HepG2 (cell line): ENCODE measurements around the gene DPEP1. TPM values are rescaled to one million over a fixed set of nuclear protein-coding genes. Genes with fewer than 3 reads are reported as not detected.

Experiments
- ATAD3A ChIP-seq: sonication (generic); formaldehyde crosslinking; IDR thresholded peaks from 2 replicates; pipeline ENCODE4 v1.4.0; 2020; ENCODE audit warnings: missing genetic modification reagents
- DBP ChIP-seq: sonication (generic); formaldehyde crosslinking; IDR thresholded peaks from 2 replicates; pipeline ENCODE4 v1.4.0; 2020; ENCODE audit warnings: missing genetic modification reagents; ENCODE audit errors: not compliant biosample characterization
- DZIP1 ChIP-seq: sonication (generic); formaldehyde crosslinking; IDR thresholded peaks from 2 replicates; pipeline ENCODE4 v1.5.0; 2020; ENCODE audit warnings: mild to moderate bottlenecking, missing genetic modification reagents
- ELF4 ChIP-seq: sonication (generic); formaldehyde crosslinking; IDR thresholded peaks from 2 replicates; pipeline ENCODE4 v1.5.0; 2020; ENCODE audit warnings: missing genetic modification reagents, mild to moderate bottlenecking, moderate library complexity, borderline replicate concordance
- ESRRA ChIP-seq: sonication (generic); formaldehyde crosslinking; IDR thresholded peaks from 2 replicates; pipeline ENCODE4 v1.5.1; 2020; ENCODE audit warnings: mild to moderate bottlenecking, low read depth, missing genetic modification reagents
- FLYWCH1 ChIP-seq: sonication (generic); formaldehyde crosslinking; IDR thresholded peaks from 2 replicates; pipeline ENCODE4 v1.8.1; 2023; ENCODE audit warnings: mild to moderate bottlenecking, missing genetic modification reagents
- GZF1 ChIP-seq: sonication (generic); formaldehyde crosslinking; IDR thresholded peaks from 2 replicates; pipeline ENCODE4 v1.5.1; 2020; ENCODE audit warnings: mild to moderate bottlenecking, missing genetic modification reagents
- JDP2 ChIP-seq: sonication (generic); formaldehyde crosslinking; IDR thresholded peaks from 2 replicates; pipeline ENCODE4 v1.8.1; 2022; ENCODE audit warnings: missing genetic modification reagents, borderline replicate concordance
- KAT2B ChIP-seq: fragments of 150-350 bp; IDR thresholded peaks from 2 replicates; pipeline ENCODE4 v1.6.1; 2014; ENCODE audit warnings: low read depth, low read length, borderline replicate concordance
- KDM3A ChIP-seq: IDR thresholded peaks from 2 replicates; pipeline ENCODE4 v1.6.1; 2018; ENCODE audit warnings: low read depth, missing compliant biosample characterization
- MED13 ChIP-seq: sonication (generic); formaldehyde crosslinking; IDR thresholded peaks from 2 replicates; pipeline ENCODE4 v1.5.0; 2020; ENCODE audit warnings: missing genetic modification reagents
- NR3C1 ChIP-seq: sonication (generic); formaldehyde crosslinking; IDR thresholded peaks from 2 replicates; pipeline ENCODE4 v1.4.0; 2020; ENCODE audit warnings: missing genetic modification reagents
- PBX3 ChIP-seq: sonication (generic); formaldehyde crosslinking; IDR thresholded peaks from 2 replicates; pipeline ENCODE4 v1.8.1; 2023; ENCODE audit warnings: missing genetic modification reagents, inconsistent platforms, borderline replicate concordance
- TEAD3 ChIP-seq: optimal IDR thresholded peaks from 2 replicates; pipeline ENCODE3; 2016; ENCODE audit warnings: borderline replicate concordance
- U2AF1 ChIP-seq: fragments of 200-400 bp; formaldehyde crosslinking; optimal IDR thresholded peaks from 2 replicates; pipeline ENCODE3; 2017; ENCODE audit warnings: mild to moderate bottlenecking, low read depth, low read length
- ZFP62 ChIP-seq: sonication (generic); formaldehyde crosslinking; IDR thresholded peaks from 2 replicates; pipeline ENCODE4 v1.4.0; 2020; ENCODE audit warnings: missing genetic modification reagents
- ZNF143 ChIP-seq: sonication (generic); formaldehyde crosslinking; IDR thresholded peaks from 2 replicates; pipeline ENCODE4 v1.4.0; 2020; ENCODE audit warnings: missing genetic modification reagents
- ZNF160 ChIP-seq: sonication (generic); formaldehyde crosslinking; IDR thresholded peaks from 2 replicates; pipeline ENCODE4 v1.8.0; 2022; ENCODE audit warnings: mild to moderate bottlenecking, inconsistent platforms, missing genetic modification reagents
- ZNF24 ChIP-seq: fragments of 450-650 bp; IDR thresholded peaks from 2 replicates; pipeline ENCODE4 v1.6.1; 2017; ENCODE audit warnings: antibody characterized with exemption, mild to moderate bottlenecking
- ZNF263 ChIP-seq: sonication (generic); formaldehyde crosslinking; IDR thresholded peaks from 2 replicates; pipeline ENCODE4 v1.4.0; 2020; ENCODE audit warnings: missing genetic modification reagents
- ZNF282 ChIP-seq: fragments of 450-650 bp; IDR thresholded peaks from 2 replicates; pipeline ENCODE4 v1.6.1; 2018; ENCODE audit not compliant: partially characterized antibody
- ZNF557 ChIP-seq: sonication (generic); formaldehyde crosslinking; IDR thresholded peaks from 2 replicates; pipeline ENCODE4 v1.4.0; 2020; ENCODE audit warnings: missing genetic modification reagents
- ZNF800 ChIP-seq: sonication (generic); formaldehyde crosslinking; IDR thresholded peaks from 2 replicates; pipeline ENCODE4 v1.4.0; 2020; ENCODE audit warnings: missing genetic modification reagents
- ZNF83 ChIP-seq: sonication (generic); formaldehyde crosslinking; IDR thresholded peaks from 2 replicates; pipeline ENCODE4 v1.4.0; 2020; ENCODE audit warnings: missing genetic modification reagents, mild to moderate bottlenecking, borderline replicate concordance
- polyA plus RNA-seq, 8 experiments: library from polyadenylated mRNA; depleted of rRNA in 3 of 8; stranded (reverse) in 7 of 8; unstranded in 1 of 8; fragments of >200 nt; fragmentation: Illumina TruSeq in 4 of 8; extraction: Trizol in 4 of 8; gene quantifications; 2 replicates each; pipeline versions ENCODE4 v1.2.1 to v1.2.3, GENCODE V29; 2011 to 2016; ENCODE audit warnings: low read depth in 4 of 8, missing spikeins in 1 of 8, mixed read lengths in 1 of 8; ENCODE audit not compliant: insufficient read depth in 1 of 8
- total RNA-seq, 5 experiments: library from RNA; depleted of rRNA; stranded (reverse); fragments of >200 nt; fragmentation: Illumina TruSeq; extraction: Trizol; gene quantifications; 2 replicates each; pipeline ENCODE4 v1.2.3, GENCODE V29; 2016; ENCODE audit warnings: low read depth in 1 of 5

Gene DPEP1
- total and polyA plus RNA-seq, 2 of the 13 experiments (the other 11 are each of a cell fraction or from before 2014, with no cell fraction given): 37.6 to 52.2 TPM

GRCh38 chr16:89565506-89566372 is 47.7 kb upstream of the DPEP1 start (continued):
- TF ChIP-seq ZNF800 (0 out of 2 replicates have a peak, but pooled peaks have one; percentile 40), JDP2 (no peak), ZNF263 (CRISPR knock-in tag) (no peak), ZNF83 (CRISPR knock-in tag) (peak; percentile 79; the same call in 1 of the 2 replicates), MED13 (peak; percentile 57; the same call in 1 of the 2 replicates), ZNF24 (no peak), ZNF143 (CRISPR knock-in tag) (0 out of 2 replicates have a peak, but pooled peaks have one; percentile 25), PBX3 (CRISPR knock-in tag) (0 out of 2 replicates have a peak, but pooled peaks have one; percentile 77), NR3C1 (no peak), ATAD3A (CRISPR knock-in tag) (no peak), KDM3A (CRISPR knock-in tag) (0 out of 2 replicates have a peak, but pooled peaks have one; percentile 38), ESRRA (CRISPR knock-in tag) (no peak; the same call in 1 of the 2 replicates), GZF1 (CRISPR knock-in tag) (0 out of 2 replicates have a peak, but pooled peaks have one; percentile 16), DZIP1 (CRISPR knock-in tag) (0 out of 2 replicates have a peak, but pooled peaks have one; percentile 66), ELF4 (CRISPR knock-in tag) (no peak), ZNF557 (CRISPR knock-in tag) (no peak; the same call in 1 of the 2 replicates), ZFP62 (CRISPR knock-in tag) (no peak), FLYWCH1 (CRISPR knock-in tag) (no peak), KAT2B (no peak), ZNF160 (peak; percentile 56; the same call in 1 of the 2 replicates), DBP (CRISPR knock-in tag) (peak; percentile 65), TEAD3 (peak; percentile 59), U2AF1 (peak; percentile 69), ZNF282 (no peak)
